ENCODE measurements around the gene CNFN.

Gene CNFN

GRCh38 chr19:42362891-42363440, 27.1 kb downstream of the CNFN start:
- Histone ChIP-seq H3K27me3 (ENCODE audit: control insufficient read depth, insufficient read depth, low read length) (no peaks in the 10 kb centered on the region), H3K4me3 (ENCODE audit: low read depth, low read length) (no peak overlapping the region), H3K27ac (ENCODE audit: low read depth, low read length) (no peak overlapping the region), H3K4me1 (ENCODE audit: control insufficient read depth, insufficient read depth, low read length) (peaks cover 4% of the 10 kb centered on the region; the same call in 1 of the 2 replicates), H3K36me3 (ENCODE audit: control insufficient read depth, insufficient read depth, low read length) (peaks cover 20% of the 10 kb centered on the region), H3K9me3 (ENCODE audit: control insufficient read depth, insufficient read depth, low read length) (no peaks in the 10 kb centered on the region), H3K9ac (ENCODE audit: low read depth, low read length) (no peak overlapping the region)

GRCh38 chr19:42362342-42362741, 27.8 kb downstream of the CNFN start:
- Histone ChIP-seq H3K4me3 (ENCODE audit: low read depth, low read length) (no peak overlapping the region), H3K4me1 (ENCODE audit: control insufficient read depth, insufficient read depth, low read length) (no peaks in the 10 kb centered on the region), H3K27ac (ENCODE audit: low read depth, low read length) (no peak overlapping the region), H3K36me3 (ENCODE audit: control insufficient read depth, insufficient read depth, low read length) (peaks cover 25% of the 10 kb centered on the region), H3K9ac (ENCODE audit: low read depth, low read length) (no peak overlapping the region), H3K27me3 (ENCODE audit: control insufficient read depth, insufficient read depth, low read length) (no peaks in the 10 kb centered on the region), H3K9me3 (ENCODE audit: control insufficient read depth, insufficient read depth, low read length) (no peaks in the 10 kb centered on the region)

GRCh38 chr19:42361545-42361910, 28.6 kb downstream of the CNFN start:
- Histone ChIP-seq H3K27ac (ENCODE audit: low read depth, low read length) (no peak overlapping the region), H3K9me3 (ENCODE audit: control insufficient read depth, insufficient read depth, low read length) (no peaks in the 10 kb centered on the region), H3K9ac (ENCODE audit: low read depth, low read length) (no peak overlapping the region), H3K36me3 (ENCODE audit: control insufficient read depth, insufficient read depth, low read length) (peaks cover 33% of the 10 kb centered on the region), H3K4me1 (ENCODE audit: control insufficient read depth, insufficient read depth, low read length) (no peaks in the 10 kb centered on the region), H3K4me3 (ENCODE audit: low read depth, low read length) (no peak overlapping the region), H3K27me3 (ENCODE audit: control insufficient read depth, insufficient read depth, low read length) (no peaks in the 10 kb centered on the region)

GRCh38 chr19:42360787-42361544, 29.1 kb downstream of the CNFN start:
- no peak overlapping the region for H3K4me3 ChIP-seq (ENCODE audit: low read depth, low read length)
- H3K4me1 ChIP-seq (ENCODE audit: control insufficient read depth, insufficient read depth, low read length), result no peaks in the 10 kb centered on the region
- H3K9me3 ChIP-seq (ENCODE audit: control insufficient read depth, insufficient read depth, low read length), result no peaks in the 10 kb centered on the region
- peaks cover 39% of the 10 kb centered on the region for H3K36me3 ChIP-seq (ENCODE audit: control insufficient read depth, insufficient read depth, low read length)
- no peak overlapping the region for H3K9ac ChIP-seq (ENCODE audit: low read depth, low read length)
- no peaks in the 10 kb centered on the region for H3K27me3 ChIP-seq (ENCODE audit: control insufficient read depth, insufficient read depth, low read length)
- H3K27ac ChIP-seq (ENCODE audit: low read depth, low read length), result no peak overlapping the region

- Histone ChIP-seq H3K36me3 (ENCODE audit: control insufficient read depth, insufficient read depth, low read length) (peaks cover 44% of the 10 kb centered on the region), H3K4me1 (ENCODE audit: control insufficient read depth, insufficient read depth, low read length) (no peaks in the 10 kb centered on the region), H3K9me3 (ENCODE audit: control insufficient read depth, insufficient read depth, low read length) (no peaks in the 10 kb centered on the region), H3K27me3 (ENCODE audit: control insufficient read depth, insufficient read depth, low read length) (no peaks in the 10 kb centered on the region), H3K4me3 (ENCODE audit: low read depth, low read length) (no peak overlapping the region), H3K9ac (ENCODE audit: low read depth, low read length) (no peak overlapping the region), H3K27ac (ENCODE audit: low read depth, low read length) (no peak overlapping the region)
Measured at GRCh38 chr19:42357290-42357689, 32.8 kb downstream of the CNFN start.

GRCh38 chr19:42356686-42357085, 33.4 kb downstream of the CNFN start:
- no peak overlapping the region for H3K9ac ChIP-seq (ENCODE audit: low read depth, low read length)
- H3K4me1 ChIP-seq (ENCODE audit: control insufficient read depth, insufficient read depth, low read length), result no peaks in the 10 kb centered on the region
- no peak overlapping the region for H3K4me3 ChIP-seq (ENCODE audit: low read depth, low read length)
- H3K27ac ChIP-seq (ENCODE audit: low read depth, low read length), result no peak overlapping the region
- H3K27me3 ChIP-seq (ENCODE audit: control insufficient read depth, insufficient read depth, low read length), result no peaks in the 10 kb centered on the region
- H3K9me3 ChIP-seq (ENCODE audit: control insufficient read depth, insufficient read depth, low read length), result no peaks in the 10 kb centered on the region
- peaks cover 44% of the 10 kb centered on the region for H3K36me3 ChIP-seq (ENCODE audit: control insufficient read depth, insufficient read depth, low read length)

GRCh38 chr19:42355896-42356295, 34.2 kb downstream of the CNFN start:
- Histone ChIP-seq H3K9ac (ENCODE audit: low read depth, low read length) (no peak overlapping the region), H3K4me3 (ENCODE audit: low read depth, low read length) (no peak overlapping the region), H3K4me1 (ENCODE audit: control insufficient read depth, insufficient read depth, low read length) (no peaks in the 10 kb centered on the region), H3K36me3 (ENCODE audit: control insufficient read depth, insufficient read depth, low read length) (peaks cover 44% of the 10 kb centered on the region), H3K27ac (ENCODE audit: low read depth, low read length) (no peak overlapping the region), H3K27me3 (ENCODE audit: control insufficient read depth, insufficient read depth, low read length) (no peaks in the 10 kb centered on the region), H3K9me3 (ENCODE audit: control insufficient read depth, insufficient read depth, low read length) (no peaks in the 10 kb centered on the region)

- H3K36me3 ChIP-seq (ENCODE audit: control insufficient read depth, insufficient read depth, low read length), result peaks cover 44% of the 10 kb centered on the region
- no peak overlapping the region for H3K9ac ChIP-seq (ENCODE audit: low read depth, low read length)
- H3K9me3 ChIP-seq (ENCODE audit: control insufficient read depth, insufficient read depth, low read length), result no peaks in the 10 kb centered on the region
- no peaks in the 10 kb centered on the region for H3K4me1 ChIP-seq (ENCODE audit: control insufficient read depth, insufficient read depth, low read length)
- no peak overlapping the region for H3K4me3 ChIP-seq (ENCODE audit: low read depth, low read length)
- H3K27ac ChIP-seq (ENCODE audit: low read depth, low read length), result no peak overlapping the region
- H3K27me3 ChIP-seq (ENCODE audit: control insufficient read depth, insufficient read depth, low read length), result no peaks in the 10 kb centered on the region
Measured at GRCh38 chr19:42353341-42354015, 36.6 kb downstream of the CNFN start.

GRCh38 chr19:42352301-42353259, 37.5 kb downstream of the CNFN start:
- no peak overlapping the region for H3K4me3 ChIP-seq (ENCODE audit: low read depth, low read length)
- H3K36me3 ChIP-seq (ENCODE audit: control insufficient read depth, insufficient read depth, low read length), result peaks cover 44% of the 10 kb centered on the region
- H3K9ac ChIP-seq (ENCODE audit: low read depth, low read length), result no peak overlapping the region
- no peaks in the 10 kb centered on the region for H3K27me3 ChIP-seq (ENCODE audit: control insufficient read depth, insufficient read depth, low read length)
- no peaks in the 10 kb centered on the region for H3K9me3 ChIP-seq (ENCODE audit: control insufficient read depth, insufficient read depth, low read length)
- H3K27ac ChIP-seq (ENCODE audit: low read depth, low read length), result no peak overlapping the region
- no peaks in the 10 kb centered on the region for H3K4me1 ChIP-seq (ENCODE audit: control insufficient read depth, insufficient read depth, low read length)

GRCh38 chr19:42351079-42351735, 38.9 kb downstream of the CNFN start:
- H3K9me3 ChIP-seq (ENCODE audit: control insufficient read depth, insufficient read depth, low read length), result no peaks in the 10 kb centered on the region
- no peaks in the 10 kb centered on the region for H3K27me3 ChIP-seq (ENCODE audit: control insufficient read depth, insufficient read depth, low read length)
- H3K9ac ChIP-seq (ENCODE audit: low read depth, low read length), result no peak overlapping the region
- H3K4me1 ChIP-seq (ENCODE audit: control insufficient read depth, insufficient read depth, low read length), result no peaks in the 10 kb centered on the region
- H3K27ac ChIP-seq (ENCODE audit: low read depth, low read length), result no peak overlapping the region
- H3K4me3 ChIP-seq (ENCODE audit: low read depth, low read length), result no peak overlapping the region
- H3K36me3 ChIP-seq (ENCODE audit: control insufficient read depth, insufficient read depth, low read length), result peaks cover 32% of the 10 kb centered on the region
